HepG2 (cell line): Measurements from ENCODE around the gene CDC123. TPM values are rescaled to one million over a fixed set of nuclear protein-coding genes. Genes with fewer than 3 reads are reported as not detected.

Source experiments
- ARID3A ChIP-seq: IDR thresholded peaks from 2 replicates; pipeline ENCODE4 v1.6.1; 2012; ENCODE audit warnings: low read depth, low read length, improper control_type of control experiment
- ATF1 ChIP-seq: IDR thresholded peaks from 2 replicates; pipeline ENCODE4 v1.6.1; 2016; ENCODE audit warnings: mild to moderate bottlenecking, control low read depth
- ATF2 ChIP-seq: sonication (generic); formaldehyde crosslinking; IDR thresholded peaks from 2 replicates; pipeline ENCODE4 v1.4.0; 2020; ENCODE audit warnings: missing genetic modification reagents
- CREB1 ChIP-seq, 2 experiments: fragments of 450-650 bp in 1 of 2; IDR thresholded peaks; 2 replicates each; pipeline ENCODE4 v1.6.1; 2016 to 2017; ENCODE audit warnings: control low read depth in 1 of 2, mild to moderate bottlenecking in 1 of 2, missing compliant biosample characterization in 1 of 2, missing genetic modification characterization in 1 of 2
- IKZF1 ChIP-seq: fragments of 450-650 bp; IDR thresholded peaks from 2 replicates; pipeline ENCODE4 v1.7.1; 2016
- KDM2A ChIP-seq: sonication (generic); formaldehyde crosslinking; IDR thresholded peaks from 2 replicates; pipeline ENCODE4 v1.4.0; 2020; ENCODE audit warnings: low read depth, missing genetic modification reagents, borderline replicate concordance
- NBN ChIP-seq: fragments of 450-650 bp; conservative IDR thresholded peaks from 2 replicates; pipeline ENCODE4 v1.6.1; 2017
- NCOA2 ChIP-seq: sonication (generic); formaldehyde crosslinking; IDR thresholded peaks from 2 replicates; pipeline ENCODE4 v1.8.0; 2022; ENCODE audit warnings: inconsistent platforms
- NCOR1 ChIP-seq: fragments of 200-600 bp; sonication (generic); IDR thresholded peaks from 2 replicates; pipeline ENCODE4 v1.7.0; 2017; ENCODE audit warnings: antibody characterized with exemption, low read length, borderline replicate concordance
- NKX3-1 ChIP-seq: sonication (generic); formaldehyde crosslinking; IDR thresholded peaks from 2 replicates; pipeline ENCODE4 v1.5.0; 2020; ENCODE audit warnings: missing genetic modification reagents
- PAXIP1 ChIP-seq: sonication (generic); formaldehyde crosslinking; conservative IDR thresholded peaks from 2 replicates; pipeline ENCODE4 v1.4.0; 2020; ENCODE audit warnings: mild to moderate bottlenecking, missing genetic modification reagents, moderate library complexity
- POLR2AphosphoS2 ChIP-seq: IDR thresholded peaks from 2 replicates; pipeline ENCODE4 v1.6.1; 2011; ENCODE audit warnings: low read depth, low read length, improper control_type of control experiment
- SRSF4 ChIP-seq: fragments of 200-400 bp; formaldehyde crosslinking; IDR thresholded peaks from one replicate; pipeline ENCODE4 v1.6.1; 2018; ENCODE audit warnings: mild to moderate bottlenecking, low read depth, low read length, moderate library complexity; ENCODE audit not compliant: poor library complexity, severe bottlenecking
- ZNF232 ChIP-seq: sonication (generic); formaldehyde crosslinking; IDR thresholded peaks from 2 replicates; pipeline ENCODE4 v1.4.0; 2020; ENCODE audit warnings: missing genetic modification reagents, borderline replicate concordance
- ZNF329 ChIP-seq: sonication (generic); formaldehyde crosslinking; IDR thresholded peaks from 2 replicates; pipeline ENCODE4 v1.9.0; 2021; ENCODE audit warnings: low read depth, mild to moderate bottlenecking, missing genetic modification reagents
- ZNF337 ChIP-seq: sonication (generic); formaldehyde crosslinking; IDR thresholded peaks from 2 replicates; pipeline ENCODE4 v1.5.1; 2020; ENCODE audit warnings: missing genetic modification reagents, low read depth, mild to moderate bottlenecking, borderline replicate concordance
- ZNF530 ChIP-seq: sonication (generic); formaldehyde crosslinking; IDR thresholded peaks from 2 replicates; pipeline ENCODE4 v1.5.0; 2020; ENCODE audit warnings: low read depth, mild to moderate bottlenecking, missing genetic modification reagents
- ZNF549 ChIP-seq: sonication (generic); formaldehyde crosslinking; IDR thresholded peaks from 2 replicates; pipeline ENCODE4 v1.5.0; 2020; ENCODE audit warnings: missing genetic modification reagents
- ZNF605 ChIP-seq: sonication (generic); formaldehyde crosslinking; IDR thresholded peaks from 2 replicates; pipeline ENCODE4 v1.8.0; 2022; ENCODE audit warnings: mild to moderate bottlenecking, missing genetic modification reagents
- polyA plus RNA-seq, 8 experiments: library from polyadenylated mRNA; depleted of rRNA in 3 of 8; stranded (reverse) in 7 of 8; unstranded in 1 of 8; fragments of >200 nt; fragmentation: Illumina TruSeq in 4 of 8; extraction: Trizol in 4 of 8; gene quantifications; 2 replicates each; pipeline versions ENCODE4 v1.2.1 to v1.2.3, GENCODE V29; 2011 to 2016; ENCODE audit warnings: low read depth in 4 of 8, missing spikeins in 1 of 8, mixed read lengths in 1 of 8; ENCODE audit not compliant: insufficient read depth in 1 of 8
- total RNA-seq, 5 experiments: library from RNA; depleted of rRNA; stranded (reverse); fragments of >200 nt; fragmentation: Illumina TruSeq; extraction: Trizol; gene quantifications; 2 replicates each; pipeline ENCODE4 v1.2.3, GENCODE V29; 2016; ENCODE audit warnings: low read depth in 1 of 5
- TF ChIP-seq, protein P1 (sequence below): sonication (generic); formaldehyde crosslinking; IDR thresholded peaks from 2 replicates; pipeline ENCODE4 v1.4.0; 2020; ENCODE audit warnings: mild to moderate bottlenecking, low read depth, missing genetic modification reagents
- TF ChIP-seq, protein P2 (sequence below): sonication (generic); formaldehyde crosslinking; IDR thresholded peaks from 2 replicates; pipeline ENCODE4 v1.4.0; 2020; ENCODE audit warnings: mild to moderate bottlenecking, low read depth, missing genetic modification reagents

Gene CDC123
- total and polyA plus RNA-seq, 2 of the 13 experiments (the other 11 are each of a cell fraction or from before 2014, with no cell fraction given) = 63.3 to 153 TPM

- TF ChIP-seq ARID3A = peak; percentile 40; the same call in 1 of the 2 replicates
- 0 out of 2 replicates have a peak, but pooled peaks have one; percentile 35 for TF ChIP-seq ATF2
- no peak for TF ChIP-seq ZNF530 (CRISPR knock-in tag)
- no peak for TF ChIP-seq SRSF4
- no peak for TF ChIP-seq NBN
- TF ChIP-seq PAXIP1 (CRISPR knock-in tag) = peak; percentile 70
- TF ChIP-seq CREB1 (IDR thresholded peaks at IDR 0.05) = no peak
- TF ChIP-seq CREB1 (CRISPR knock-in tag; IDR thresholded peaks at IDR 0.05) = no peak
- TF ChIP-seq, protein P1, sequence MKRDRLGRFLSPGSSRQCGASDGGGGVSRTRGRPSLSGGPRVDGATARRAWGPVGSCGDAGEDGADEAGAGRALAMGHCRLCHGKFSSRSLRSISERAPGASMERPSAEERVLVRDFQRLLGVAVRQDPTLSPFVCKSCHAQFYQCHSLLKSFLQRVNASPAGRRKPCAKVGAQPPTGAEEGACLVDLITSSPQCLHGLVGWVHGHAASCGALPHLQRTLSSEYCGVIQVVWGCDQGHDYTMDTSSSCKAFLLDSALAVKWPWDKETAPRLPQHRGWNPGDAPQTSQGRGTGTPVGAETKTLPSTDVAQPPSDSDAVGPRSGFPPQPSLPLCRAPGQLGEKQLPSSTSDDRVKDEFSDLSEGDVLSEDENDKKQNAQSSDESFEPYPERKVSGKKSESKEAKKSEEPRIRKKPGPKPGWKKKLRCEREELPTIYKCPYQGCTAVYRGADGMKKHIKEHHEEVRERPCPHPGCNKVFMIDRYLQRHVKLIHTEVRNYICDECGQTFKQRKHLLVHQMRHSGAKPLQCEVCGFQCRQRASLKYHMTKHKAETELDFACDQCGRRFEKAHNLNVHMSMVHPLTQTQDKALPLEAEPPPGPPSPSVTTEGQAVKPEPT = no peak
- TF ChIP-seq ZNF329 (CRISPR knock-in tag) = no peak
- TF ChIP-seq, protein P2, sequence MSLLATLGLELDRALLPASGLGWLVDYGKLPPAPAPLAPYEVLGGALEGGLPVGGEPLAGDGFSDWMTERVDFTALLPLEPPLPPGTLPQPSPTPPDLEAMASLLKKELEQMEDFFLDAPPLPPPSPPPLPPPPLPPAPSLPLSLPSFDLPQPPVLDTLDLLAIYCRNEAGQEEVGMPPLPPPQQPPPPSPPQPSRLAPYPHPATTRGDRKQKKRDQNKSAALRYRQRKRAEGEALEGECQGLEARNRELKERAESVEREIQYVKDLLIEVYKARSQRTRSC (CRISPR knock-in tag) = no peak
- TF ChIP-seq NKX3-1 (CRISPR knock-in tag) = no peak
- TF ChIP-seq ZNF337 (CRISPR knock-in tag) = no peak
- peak; percentile 50; the same call in 1 of the 2 replicates for TF ChIP-seq NCOA2 (CRISPR knock-in tag)
- TF ChIP-seq ATF1 = no peak
- peak; percentile 27; the same call in 1 of the 2 replicates for TF ChIP-seq NCOR1
- no peak for TF ChIP-seq ZNF605 (CRISPR knock-in tag)
- TF ChIP-seq POLR2AphosphoS2 = no peak
- TF ChIP-seq ZNF549 (CRISPR knock-in tag) = no peak
- no peak for TF ChIP-seq ZNF232 (CRISPR knock-in tag)
- no peak for TF ChIP-seq IKZF1
- TF ChIP-seq KDM2A (CRISPR knock-in tag) = no peak
These were observed 66.4 kb downstream of the CDC123 start (continued) for GRCh38 chr10:12262278-12262981.
